Stimulated activated CD4-positive, alpha-beta T cell treated with anti-CD3 and anti-CD28 coated beads, Interleukin-1b, Interleukin-23, amount 100 ng/mL, for 48 hours (primary cell): ENCODE results near the gene GRIA3.
"Not testable (repeated sequence)": the region's sequence is repeated elsewhere in the genome, so short reads cannot be mapped to it uniquely, and the experiment has no call there.

ENCODE experiments used
- DNase-seq: peaks from one replicate; pipeline ENCODE4 v3.0.0-alpha.2; 2020

Gene GRIA3

DNA sequence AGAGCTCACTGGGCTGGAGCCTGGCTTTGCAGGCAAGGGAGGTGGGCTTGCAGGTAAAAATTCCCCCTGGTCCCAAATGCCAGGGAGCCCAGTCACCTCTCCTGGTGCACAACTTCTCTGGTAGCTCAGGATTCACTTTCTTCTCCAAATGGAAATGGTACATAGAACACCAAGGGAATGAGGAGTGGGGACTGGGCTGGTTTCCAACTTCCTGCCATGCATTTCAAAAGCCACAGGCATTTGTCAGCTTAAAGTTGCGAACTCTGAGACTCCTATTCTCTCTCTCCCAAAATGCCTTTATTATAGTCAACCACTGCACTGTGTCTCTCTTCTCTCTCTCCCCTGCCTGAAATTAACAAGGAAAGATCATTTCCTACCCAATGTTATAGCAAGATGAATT lies 177.3 kb downstream of the GRIA3 start:
- no peak for DNase-seq

DNA sequence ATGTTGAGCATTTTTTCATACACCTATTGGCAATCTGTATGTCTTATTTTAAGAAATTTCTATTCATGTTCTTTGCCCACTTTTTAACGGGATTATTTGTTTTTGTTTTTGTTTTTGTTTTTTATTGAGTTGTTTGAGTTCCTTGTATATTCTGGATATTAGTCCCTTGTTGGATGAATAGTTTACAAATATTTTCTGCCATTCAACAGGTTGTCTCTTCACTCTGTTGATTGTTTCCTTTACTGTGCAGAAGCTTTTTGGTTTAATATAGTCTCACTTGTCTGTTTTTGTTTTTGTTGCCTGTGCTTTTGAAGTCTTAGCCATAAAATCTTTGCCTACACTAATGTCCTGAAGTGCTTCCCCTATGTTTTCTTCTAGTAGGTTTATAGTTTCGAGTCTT lies 202.1 kb downstream of the GRIA3 start:
- DNase-seq = not testable (repeated sequence)

DNA sequence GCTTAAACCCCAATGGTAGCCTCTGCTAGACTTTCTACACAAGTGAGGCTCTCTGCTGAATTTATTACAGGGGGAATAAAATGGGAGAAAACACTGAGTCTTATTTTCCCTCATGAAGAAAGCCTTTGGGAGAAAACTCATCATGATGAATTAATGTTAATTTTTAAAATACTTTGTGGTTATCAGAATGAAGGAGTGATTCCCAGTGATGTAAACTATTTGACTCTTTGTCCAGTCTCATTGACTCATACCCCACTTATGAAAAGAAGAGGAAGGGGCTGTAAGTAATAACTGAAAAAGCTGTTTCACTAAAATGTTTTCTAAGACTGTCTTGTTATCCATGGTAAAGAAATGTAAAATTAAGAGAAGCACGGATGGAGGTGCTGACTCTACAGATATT lies 208.8 kb downstream of the GRIA3 start:
- no peak for DNase-seq

DNA sequence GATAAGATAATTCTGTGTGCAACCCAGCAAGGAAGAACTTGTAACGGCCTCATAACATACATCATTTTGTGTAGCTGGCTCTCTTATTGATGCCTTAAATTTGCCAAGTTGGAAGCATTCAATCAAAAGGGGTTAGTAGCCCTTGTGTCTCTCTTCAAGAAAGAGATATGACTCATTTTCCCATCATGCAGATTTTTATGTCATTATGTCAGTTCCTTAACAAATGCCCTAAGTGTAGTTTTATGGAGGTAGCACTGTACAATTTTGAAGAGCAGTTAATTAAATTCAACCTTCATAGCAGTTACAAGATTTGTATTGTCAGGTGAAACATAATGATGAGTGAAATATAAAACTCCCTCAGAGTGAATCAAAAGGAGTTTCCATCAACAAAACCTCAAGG lies 215.6 kb downstream of the GRIA3 start:
- no peak for DNase-seq

DNA sequence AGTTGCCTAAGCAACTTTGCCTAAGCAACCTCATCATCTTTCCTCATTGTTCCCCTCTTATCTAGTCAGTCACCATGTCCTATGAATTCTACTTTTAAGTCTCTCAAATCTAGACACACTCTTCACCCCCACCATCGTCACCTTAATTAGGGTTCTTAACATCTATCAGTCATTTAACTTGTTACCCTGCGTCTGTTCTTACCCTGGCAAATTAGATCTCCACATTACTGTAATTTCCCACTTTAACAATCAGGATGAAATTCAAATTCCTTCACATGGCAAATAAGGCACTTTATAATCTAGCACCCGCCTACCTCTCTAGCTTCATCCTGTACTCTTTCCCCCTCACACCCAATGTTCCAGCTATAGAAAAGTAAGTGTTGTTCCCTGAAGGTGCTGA lies 221.2 kb downstream of the GRIA3 start:
- no peak for DNase-seq

DNA sequence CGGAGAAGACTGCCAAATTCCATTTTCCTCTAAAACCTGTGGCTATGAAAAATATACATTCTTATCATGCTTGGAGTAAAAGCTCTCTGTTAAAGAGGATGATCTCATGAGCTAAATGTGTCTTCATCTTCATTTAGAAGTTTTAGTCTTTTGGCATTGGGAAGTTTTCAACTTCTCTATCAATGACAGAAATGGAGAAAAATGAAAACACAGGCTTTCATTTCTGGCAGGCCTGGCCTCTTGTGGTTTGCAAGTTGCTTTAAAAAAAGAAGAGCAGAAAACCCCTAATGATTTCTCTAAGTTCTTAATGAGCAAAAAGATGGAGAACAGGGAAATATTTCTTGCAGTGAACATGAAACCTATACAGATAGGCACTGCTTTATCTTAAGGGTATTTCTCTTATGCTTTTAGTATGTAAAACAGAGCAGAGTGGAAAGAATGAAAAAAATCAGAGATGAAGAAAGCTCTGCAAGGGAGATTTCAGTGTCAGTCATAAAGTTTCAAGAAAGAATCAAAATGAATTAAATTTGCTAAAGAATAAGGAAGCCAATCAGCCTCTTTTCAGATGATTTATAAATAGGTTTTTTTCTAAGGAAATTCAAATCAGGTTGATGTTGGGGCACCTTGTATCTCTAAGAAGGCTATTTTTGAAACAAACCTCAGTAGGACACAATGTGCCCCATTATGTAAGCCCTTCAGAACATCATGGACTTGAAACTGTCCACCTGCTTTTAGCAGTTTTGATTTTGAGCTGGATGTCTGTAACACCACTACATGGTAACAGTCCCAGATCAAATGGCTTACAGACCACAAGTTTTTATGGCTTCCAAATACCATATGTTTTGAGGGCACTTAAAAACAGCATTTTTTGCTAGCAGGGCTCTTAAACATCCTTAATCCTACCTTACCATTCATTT lies 225.0 kb downstream of the GRIA3 start:
- DNase-seq = no peak

DNA sequence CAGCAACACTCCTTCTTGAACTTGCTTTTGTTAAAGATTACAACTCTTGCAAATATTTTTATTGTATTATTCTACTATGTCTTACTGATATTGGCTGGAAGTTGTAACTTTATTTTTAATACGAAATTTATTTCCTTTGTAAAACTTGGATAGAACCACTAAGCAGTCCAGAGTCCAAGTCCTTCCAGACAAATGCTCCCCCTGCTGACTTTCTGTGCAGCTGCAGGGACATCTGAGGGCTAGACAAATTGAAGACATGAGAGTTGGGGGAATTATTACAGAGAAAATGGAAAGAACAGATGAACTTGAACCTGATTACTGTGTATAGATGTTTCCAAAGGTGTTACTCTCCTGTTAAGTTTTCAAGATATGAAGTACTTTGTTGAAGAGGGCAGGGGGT lies 238.8 kb downstream of the GRIA3 start:
- no peak for DNase-seq

DNA sequence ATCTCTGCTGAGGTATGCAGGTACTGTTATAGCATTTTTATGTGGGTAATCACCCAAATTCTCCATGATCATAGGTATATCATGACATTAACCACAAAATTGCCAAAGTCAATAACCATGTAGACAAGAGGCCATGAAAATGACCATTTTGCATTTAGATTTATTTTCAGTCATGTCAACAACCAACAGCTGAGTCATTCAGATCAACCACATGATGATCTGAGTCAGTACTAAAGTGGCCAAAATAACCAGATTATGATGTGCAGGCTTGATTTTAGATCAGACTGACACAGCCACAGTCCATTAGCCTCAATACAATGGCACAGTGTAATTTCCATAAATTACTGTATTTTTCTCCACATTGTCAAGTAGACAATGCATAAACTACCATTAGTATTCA lies 240.5 kb downstream of the GRIA3 start:
- no peak for DNase-seq

DNA sequence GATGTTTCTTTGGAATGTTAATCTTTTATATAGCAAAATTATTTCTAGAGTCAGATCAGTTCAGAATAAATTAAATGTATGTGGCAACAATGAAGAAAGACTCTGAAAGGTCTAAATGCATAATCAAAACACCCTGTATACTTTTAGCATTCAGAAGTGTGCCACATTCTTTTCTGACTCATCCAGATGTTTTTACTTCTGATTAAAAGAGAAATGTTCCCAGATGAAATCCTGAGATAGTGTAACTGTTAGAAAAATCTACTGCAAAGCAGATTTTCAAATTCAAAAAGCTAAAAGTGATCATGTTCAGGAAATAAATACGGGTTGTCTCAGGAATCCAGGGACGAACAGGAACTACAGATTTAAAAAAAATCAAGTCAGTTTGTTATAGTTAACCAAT lies 241.4 kb downstream of the GRIA3 start:
- no peak for DNase-seq

DNA sequence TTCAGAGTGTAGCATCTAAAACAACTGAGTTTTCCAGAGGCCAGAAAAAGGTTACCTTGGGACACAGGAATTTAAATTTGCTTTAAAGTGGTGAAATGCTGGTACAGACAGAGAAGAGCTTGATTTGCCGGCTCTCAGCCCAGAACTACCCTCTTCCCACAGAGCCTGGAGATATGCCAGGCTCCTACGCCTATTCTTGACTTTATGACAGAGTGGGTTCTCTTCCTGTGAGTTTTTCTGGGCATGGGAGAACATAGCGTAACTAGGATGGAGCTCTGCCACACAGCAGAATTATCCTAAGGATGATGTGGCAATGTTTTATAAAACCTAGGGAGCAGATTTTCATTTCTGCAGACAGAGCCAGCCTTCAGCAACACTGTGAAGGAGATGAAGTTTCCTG lies 241.8 kb downstream of the GRIA3 start:
- no peak for DNase-seq

DNA sequence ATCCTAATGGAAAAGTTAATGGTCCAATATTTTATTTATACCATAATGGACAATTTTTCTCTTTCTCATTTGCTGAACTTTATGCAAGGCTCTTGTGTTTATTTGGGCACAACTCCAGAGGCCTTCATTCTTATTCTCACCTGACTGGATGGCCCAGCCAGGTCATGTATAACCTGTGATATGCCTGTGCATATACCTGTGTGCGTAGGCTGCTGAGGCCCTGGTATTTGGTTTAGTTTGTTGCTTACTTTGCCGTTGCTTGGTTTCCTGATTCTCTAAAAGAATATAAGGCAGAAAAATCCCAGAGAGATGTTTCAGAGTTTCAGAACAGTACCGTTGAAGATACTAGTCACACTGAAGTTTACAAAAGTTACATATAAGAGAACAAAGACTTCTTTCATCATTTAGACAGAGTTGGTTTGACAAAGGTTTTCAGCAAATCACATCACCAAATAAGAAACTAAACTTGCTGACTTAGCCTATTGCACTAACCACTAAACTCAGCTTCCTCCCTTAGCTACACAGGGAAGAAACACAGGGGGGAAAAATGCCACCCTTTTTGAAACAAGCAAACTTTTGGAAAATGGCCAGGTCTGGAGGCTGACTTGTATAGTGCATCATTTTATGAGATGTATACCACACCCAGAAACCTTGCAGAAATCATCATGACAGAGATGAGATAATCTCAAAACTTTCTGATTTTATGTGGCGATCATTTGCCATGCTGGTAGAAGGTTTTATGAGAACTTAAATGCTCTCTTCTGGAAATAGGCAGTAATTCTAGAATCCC lies 248.5 kb downstream of the GRIA3 start:
- DNase-seq = no peak

DNA sequence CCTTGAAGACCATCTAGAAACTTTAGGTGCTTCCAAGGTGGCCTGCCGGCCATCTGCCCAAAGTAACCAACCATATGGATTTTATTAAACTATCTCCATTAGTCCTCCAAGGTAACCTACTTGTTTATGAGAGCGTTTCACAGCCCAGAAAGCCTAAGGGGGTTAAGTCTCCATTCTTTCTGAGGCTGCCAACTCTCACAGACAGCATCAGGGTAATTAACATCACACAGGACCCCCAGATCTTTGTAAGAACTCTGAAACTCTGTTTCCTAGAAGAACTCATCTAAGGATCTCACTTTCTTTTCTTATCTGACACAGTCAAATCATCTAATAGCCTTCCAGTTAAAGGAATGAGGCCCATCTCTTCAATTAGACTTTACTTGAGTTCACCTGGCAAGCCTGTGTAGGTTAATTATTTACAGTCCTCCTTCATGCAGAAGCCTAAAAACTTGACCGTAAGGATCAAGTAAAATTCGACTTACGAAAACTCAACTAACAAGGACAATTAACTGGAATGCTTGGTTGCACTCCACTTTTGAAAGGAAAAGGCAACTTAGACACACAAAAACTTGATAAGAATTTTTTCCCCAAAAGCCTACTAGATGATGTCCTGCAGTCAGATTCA lies 252.5 kb downstream of the GRIA3 start:
- no peak for DNase-seq

DNA sequence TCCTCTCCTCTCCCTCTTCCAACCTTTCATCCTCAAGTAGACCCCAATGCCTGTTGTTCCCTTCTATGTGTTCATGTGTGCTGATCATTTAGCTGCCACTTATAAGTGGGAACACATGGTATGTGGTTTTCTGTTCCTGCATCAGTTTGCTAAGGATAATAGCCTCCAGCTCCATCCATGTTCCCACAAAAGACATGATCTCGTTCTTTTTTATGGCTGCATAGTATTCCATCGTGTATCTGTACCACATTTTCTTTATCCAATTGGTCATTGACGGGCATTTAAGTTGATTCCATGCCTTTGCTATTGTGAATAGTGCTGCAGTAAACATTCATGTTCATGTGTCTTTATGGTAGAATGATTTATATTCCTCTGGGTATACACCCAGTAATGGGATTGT lies 255.8 kb downstream of the GRIA3 start:
- not testable (repeated sequence) for DNase-seq

DNA sequence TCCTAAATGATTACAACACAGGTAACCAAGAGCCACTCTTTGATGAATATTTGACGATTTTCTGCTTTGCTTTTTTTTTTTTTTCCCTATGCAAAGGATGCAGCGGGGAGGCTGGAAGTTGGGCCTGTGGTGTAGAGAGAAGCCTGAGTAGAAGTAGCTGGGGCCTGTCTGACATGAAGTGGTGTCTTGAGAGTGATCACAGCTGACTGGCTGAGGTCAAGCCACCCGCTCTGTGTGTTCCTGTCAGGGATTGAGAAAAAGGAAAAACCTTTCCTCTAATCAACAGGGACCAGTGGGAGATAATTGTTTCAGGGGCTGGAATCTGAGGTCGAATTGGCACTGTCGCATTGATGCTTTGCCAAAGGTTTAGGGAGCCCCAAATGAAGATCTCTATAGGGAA lies 258.7 kb downstream of the GRIA3 start:
- DNase-seq = no peak

DNA sequence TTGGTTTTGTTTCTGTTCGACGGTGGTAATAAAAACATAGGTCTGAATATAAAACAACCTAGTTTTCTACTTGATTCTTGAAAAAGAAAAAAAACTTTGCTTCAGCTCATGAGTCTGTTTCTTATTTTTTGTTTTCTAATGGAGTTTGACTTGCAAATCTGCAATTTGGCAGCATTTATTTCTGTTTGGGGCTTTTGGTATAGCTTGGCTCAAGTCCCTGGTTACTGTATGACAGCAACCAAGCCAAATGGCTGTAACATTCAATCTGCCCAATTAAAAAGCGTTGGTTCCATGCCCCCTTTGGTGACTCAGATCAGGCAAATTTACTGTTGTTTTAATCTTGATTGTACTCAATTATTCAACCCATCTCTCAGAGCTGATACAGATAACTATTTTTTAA lies 263.4 kb downstream of the GRIA3 start:
- DNase-seq = no peak

DNA sequence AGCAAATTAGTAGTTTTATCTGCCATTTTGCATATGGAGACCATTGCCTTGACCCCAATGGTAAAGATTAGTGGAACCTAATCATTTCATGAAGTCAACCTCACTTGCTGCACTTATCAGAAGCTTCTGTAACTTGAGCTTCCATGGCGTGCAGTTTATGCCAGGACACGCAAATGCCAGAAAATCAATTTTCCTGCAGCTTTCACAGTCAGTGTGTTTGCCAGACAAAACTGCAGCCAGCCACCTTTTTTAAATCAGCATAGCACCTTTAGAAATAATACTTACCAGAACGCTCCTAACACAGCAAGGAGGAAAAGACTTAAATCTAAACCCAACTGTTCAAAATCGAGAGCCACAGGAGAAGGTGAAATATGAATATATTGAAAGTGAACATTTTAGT lies 265.3 kb downstream of the GRIA3 start:
- no peak for DNase-seq

DNA sequence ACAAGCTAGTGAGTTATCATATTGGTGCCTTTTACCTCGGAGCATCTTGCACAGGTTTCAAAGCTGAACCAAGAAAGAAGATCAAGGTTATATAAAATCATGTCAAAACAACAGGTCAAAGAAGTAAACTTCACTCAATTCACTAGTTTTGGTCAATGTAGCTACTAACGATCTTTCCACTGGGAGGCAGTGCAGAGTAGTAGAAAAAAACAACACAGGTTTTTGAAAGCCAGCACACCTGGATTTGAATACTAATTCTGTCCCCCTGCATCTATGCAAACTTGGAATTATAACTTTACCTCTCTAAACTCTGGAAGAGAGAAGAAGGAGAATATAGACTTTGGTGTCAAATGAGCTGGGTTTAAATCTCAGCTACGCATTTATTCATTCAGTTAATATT lies 266.1 kb downstream of the GRIA3 start:
- DNase-seq = no peak

DNA sequence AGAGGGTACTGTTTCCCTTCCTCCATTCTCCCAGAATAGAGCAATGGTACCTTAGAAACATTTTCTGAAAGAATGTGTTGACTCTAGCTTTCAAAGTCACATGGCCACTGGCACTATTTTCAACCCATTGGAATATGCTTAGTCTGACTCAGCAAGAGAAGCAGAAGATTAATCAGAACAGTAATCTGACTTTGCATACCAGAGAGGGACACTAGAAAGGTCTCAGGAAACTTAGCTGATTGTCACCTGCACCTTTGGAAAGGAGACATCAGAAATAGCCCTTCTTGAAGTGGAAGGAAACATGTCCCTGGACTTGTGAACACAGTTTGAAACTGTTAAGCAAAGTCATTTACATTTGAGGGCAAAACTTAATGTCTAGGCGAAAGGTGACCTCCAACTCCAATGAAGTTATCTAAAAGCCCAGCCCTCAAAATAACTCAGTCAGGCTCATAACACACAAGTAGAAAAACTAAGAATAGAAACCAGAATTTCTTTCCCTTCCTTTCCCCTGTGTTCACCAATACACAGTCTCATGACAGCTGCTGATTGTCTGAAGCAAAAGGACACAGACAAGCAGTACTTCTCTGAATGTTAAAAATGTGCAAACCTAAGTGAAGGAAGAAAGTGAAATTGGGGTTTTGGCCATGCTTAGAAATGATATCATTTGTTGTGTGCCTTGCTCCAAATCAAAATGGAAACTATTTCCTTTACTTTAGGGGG lies 270.8 kb downstream of the GRIA3 start:
- no peak for DNase-seq

DNA sequence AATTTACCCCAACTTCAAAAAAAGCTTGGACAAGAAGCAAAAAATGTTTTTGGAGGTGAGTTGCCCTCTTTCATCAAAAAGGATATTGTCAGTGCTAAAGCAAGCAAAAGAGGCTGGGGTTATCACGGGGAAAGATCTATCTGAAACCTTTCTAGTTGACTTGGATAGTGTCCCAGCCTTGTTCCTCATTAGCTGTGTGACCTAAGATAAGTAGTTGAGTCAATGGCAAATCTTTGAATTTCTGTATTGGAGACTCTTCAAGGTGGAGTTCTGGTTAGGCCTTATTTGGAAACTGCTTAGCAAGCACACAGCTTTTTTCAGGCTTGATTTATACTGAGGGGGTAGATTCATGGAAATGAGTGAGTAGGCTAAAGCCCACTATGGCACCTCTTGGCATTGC lies 271.6 kb downstream of the GRIA3 start:
- DNase-seq = no peak

DNA sequence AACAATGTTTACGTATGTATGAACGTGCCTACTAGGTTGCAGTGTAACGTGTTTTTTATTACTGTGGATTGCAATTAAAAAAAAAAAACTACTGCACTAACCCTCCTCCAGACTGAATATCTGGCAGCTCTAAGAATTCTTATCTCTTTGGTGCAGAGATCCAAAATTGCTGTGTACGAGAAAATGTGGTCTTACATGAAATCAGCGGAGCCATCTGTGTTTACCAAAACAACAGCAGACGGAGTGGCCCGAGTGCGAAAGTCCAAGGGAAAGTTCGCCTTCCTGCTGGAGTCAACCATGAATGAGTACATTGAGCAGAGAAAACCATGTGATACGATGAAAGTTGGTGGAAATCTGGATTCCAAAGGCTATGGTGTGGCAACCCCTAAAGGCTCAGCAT lies 280.6 kb downstream of the GRIA3 start:
- no peak for DNase-seq

DNA sequence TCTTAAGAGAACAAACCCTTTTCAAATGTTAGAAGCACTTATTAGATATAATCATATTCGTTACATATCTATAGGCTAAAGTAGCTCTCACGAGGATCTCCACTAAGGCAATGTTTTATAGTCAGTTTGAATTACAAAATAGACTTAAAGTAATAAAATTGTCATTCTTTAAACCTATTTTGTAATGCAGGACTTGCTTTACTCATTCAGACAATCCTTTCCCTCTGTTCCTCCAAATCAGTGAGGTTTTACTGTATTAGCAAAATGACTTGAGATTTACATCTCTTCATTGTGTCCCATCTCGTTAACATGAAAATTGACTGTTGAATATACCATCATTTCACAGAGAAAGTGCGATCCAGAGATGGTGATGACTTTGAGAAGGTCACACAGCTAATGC lies 284.4 kb downstream of the GRIA3 start:
- no peak for DNase-seq

DNA sequence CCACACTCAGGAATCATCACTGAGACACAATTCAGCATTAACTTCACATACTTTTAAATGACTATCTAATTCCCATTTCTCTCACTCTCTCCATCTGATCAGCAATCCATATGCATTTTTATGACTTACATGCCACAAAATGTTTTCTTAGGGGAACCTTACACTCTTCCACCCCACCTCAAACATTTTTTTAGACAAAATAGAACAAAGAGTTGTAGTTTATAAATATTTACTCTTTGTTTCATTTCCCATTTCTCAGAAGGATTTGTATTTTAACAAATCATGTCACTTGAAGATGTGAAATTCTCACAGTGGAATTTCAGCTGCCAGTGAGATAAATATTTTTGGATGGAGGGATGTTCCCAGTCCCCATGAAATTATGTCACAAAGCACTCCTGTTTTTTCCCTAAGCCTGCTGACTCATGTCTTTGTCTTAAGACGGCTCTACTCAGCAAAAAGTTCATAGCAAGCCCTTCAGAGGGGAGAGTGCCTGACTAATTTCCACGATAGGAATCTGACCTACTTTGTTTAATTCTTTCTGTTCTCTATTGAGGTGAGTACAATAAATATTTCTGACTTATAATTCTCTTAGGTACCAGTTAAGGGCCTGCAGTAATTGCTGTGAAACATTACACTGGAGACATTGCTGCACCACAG lies 291.1 kb downstream of the GRIA3 start:
- DNase-seq = no peak
